OCI-LY1 (cell line): ENCODE measurements around the gene ELFN2.

Source experiments
- H2AFZ ChIP-seq: fragments of 200-600 bp; sonication (generic), shearing (Covaris generic); 2 replicates; pipeline ENCODE4 v1.6.0; 2014; ENCODE audit warnings: antibody characterized with exemption, mild to moderate bottlenecking, low read length
- H3F3A ChIP-seq: fragments of 200-600 bp; sonication (generic), shearing (Covaris generic); 2 replicates; pipeline ENCODE4 v1.6.0; 2014; ENCODE audit warnings: mild to moderate bottlenecking, antibody characterized with exemption, low read length, moderate library complexity; ENCODE audit not compliant: insufficient read depth
- H3K27ac ChIP-seq: fragments of 200-600 bp; sonication (generic); 2 replicates; pipeline ENCODE4 v1.5.1; 2014; ENCODE audit warnings: low read length, mixed run types, mild to moderate bottlenecking, low read depth; ENCODE audit not compliant: poor library complexity, severe bottlenecking
- H3K27me3 ChIP-seq: fragments of 200-600 bp; sonication (generic); 2 replicates; pipeline ENCODE4 v1.6.0; 2014; ENCODE audit warnings: antibody characterized with exemption, mild to moderate bottlenecking, low read length, moderate library complexity; ENCODE audit not compliant: insufficient read depth
- H3K36me3 ChIP-seq: fragments of 200-600 bp; sonication (generic); 2 replicates; pipeline ENCODE4 v1.6.1; 2014; ENCODE audit warnings: mild to moderate bottlenecking, antibody characterized with exemption, low read length, moderate library complexity, mixed read lengths; ENCODE audit not compliant: insufficient read depth
- H3K4me1 ChIP-seq: fragments of 200-600 bp; sonication (generic); 2 replicates; pipeline ENCODE4 v1.5.1; 2014; ENCODE audit warnings: mild to moderate bottlenecking, low read length, moderate library complexity; ENCODE audit not compliant: insufficient read depth, severe bottlenecking
- H3K4me2 ChIP-seq: fragments of 200-600 bp; sonication (generic), shearing (Covaris generic); 2 replicates; pipeline ENCODE4 v1.6.1; 2014; ENCODE audit warnings: low read length
- H3K4me3 ChIP-seq: fragments of 200-600 bp; sonication (generic); 2 replicates; pipeline ENCODE4 v1.5.1; 2014; ENCODE audit warnings: low read length, low read depth, mild to moderate bottlenecking, mixed read lengths; ENCODE audit not compliant: poor library complexity, severe bottlenecking
- H3K79me2 ChIP-seq: fragments of 200-600 bp; shearing (Covaris generic); 2 replicates; pipeline ENCODE4 v1.6.1; 2016; ENCODE audit warnings: mixed run types, low read length, mixed read lengths; ENCODE audit not compliant: insufficient read depth
- H3K9ac ChIP-seq: fragments of 200-600 bp; sonication (generic), shearing (Covaris generic); 2 replicates; pipeline ENCODE4 v1.6.1; 2014; ENCODE audit warnings: mild to moderate bottlenecking, low read length, mixed read lengths
- H3K9me2 ChIP-seq: fragments of 200-600 bp; sonication (generic), shearing (Covaris generic); 2 replicates; pipeline ENCODE4 v1.6.1; 2014; ENCODE audit warnings: low read depth, mild to moderate bottlenecking, low read length, mixed read lengths
- H3K9me3 ChIP-seq: fragments of 200-600 bp; shearing (Covaris generic); 2 replicates; pipeline ENCODE4 v1.6.1; 2014; ENCODE audit warnings: low read length, mixed read lengths
- H4K20me1 ChIP-seq: fragments of 200-600 bp; sonication (generic), shearing (Covaris generic); 2 replicates; pipeline ENCODE4 v1.6.0; 2016; ENCODE audit warnings: mild to moderate bottlenecking, low read length; ENCODE audit not compliant: insufficient read depth
- EZH2 ChIP-seq: fragments of 200-600 bp; sonication (generic), shearing (Covaris generic); IDR thresholded peaks from 2 replicates; pipeline ENCODE4 v1.8.0; 2017; ENCODE audit warnings: borderline replicate concordance, mixed run types, mild to moderate bottlenecking, antibody characterized with exemption, low read length, moderate library complexity, mixed read lengths
- TF ChIP-seq, protein P1 (sequence below): fragments of 200-600 bp; sonication (generic), shearing (Covaris generic); IDR thresholded peaks from 2 replicates; pipeline ENCODE4 v1.5.1; 2017; ENCODE audit warnings: mild to moderate bottlenecking, antibody characterized with exemption, low read length, moderate library complexity, mixed read lengths

The ELFN2 gene

DNA sequence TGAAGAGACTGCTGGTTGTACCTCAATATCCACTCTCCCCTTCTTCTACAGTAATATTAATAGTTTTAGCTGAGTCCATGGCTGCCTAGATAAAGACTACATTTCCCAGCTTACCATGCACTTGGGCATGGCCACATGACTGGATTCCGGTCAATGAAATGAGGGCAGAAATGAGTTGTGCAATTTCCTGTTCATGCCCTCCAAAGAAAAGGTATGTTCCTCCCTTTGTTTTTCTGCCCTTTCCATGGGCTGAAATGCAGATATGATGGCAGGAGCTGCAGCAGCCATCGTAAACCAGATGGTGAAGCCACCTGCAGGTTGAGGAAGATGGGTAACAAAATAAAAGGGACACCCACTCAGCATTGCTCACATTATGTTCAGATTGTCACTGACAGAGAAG is 15.3 kb upstream of the ELFN2 start:
- Histone ChIP-seq H3K9ac (no peak overlapping the region), H2AFZ (no peak overlapping the region), H4K20me1 (no peaks in the 10 kb centered on the region), H3K4me3 (no peak overlapping the region), H3F3A (no peaks in the 10 kb centered on the region), H3K9me2 (no peaks in the 10 kb centered on the region), H3K4me2 (no peak overlapping the region), H3K79me2 (no peaks in the 10 kb centered on the region), H3K9me3 (no peaks in the 10 kb centered on the region; the same call in 1 of the 2 replicates), H3K27me3 (peaks cover 24% of the 10 kb centered on the region; the same call in 1 of the 2 replicates), H3K4me1 (no peaks in the 10 kb centered on the region), H3K27ac (no peak overlapping the region), H3K36me3 (no peaks in the 10 kb centered on the region; the same call in 1 of the 2 replicates)
- TF ChIP-seq, protein P1, sequence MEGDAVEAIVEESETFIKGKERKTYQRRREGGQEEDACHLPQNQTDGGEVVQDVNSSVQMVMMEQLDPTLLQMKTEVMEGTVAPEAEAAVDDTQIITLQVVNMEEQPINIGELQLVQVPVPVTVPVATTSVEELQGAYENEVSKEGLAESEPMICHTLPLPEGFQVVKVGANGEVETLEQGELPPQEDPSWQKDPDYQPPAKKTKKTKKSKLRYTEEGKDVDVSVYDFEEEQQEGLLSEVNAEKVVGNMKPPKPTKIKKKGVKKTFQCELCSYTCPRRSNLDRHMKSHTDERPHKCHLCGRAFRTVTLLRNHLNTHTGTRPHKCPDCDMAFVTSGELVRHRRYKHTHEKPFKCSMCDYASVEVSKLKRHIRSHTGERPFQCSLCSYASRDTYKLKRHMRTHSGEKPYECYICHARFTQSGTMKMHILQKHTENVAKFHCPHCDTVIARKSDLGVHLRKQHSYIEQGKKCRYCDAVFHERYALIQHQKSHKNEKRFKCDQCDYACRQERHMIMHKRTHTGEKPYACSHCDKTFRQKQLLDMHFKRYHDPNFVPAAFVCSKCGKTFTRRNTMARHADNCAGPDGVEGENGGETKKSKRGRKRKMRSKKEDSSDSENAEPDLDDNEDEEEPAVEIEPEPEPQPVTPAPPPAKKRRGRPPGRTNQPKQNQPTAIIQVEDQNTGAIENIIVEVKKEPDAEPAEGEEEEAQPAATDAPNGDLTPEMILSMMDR = no peak
- no peak for TF ChIP-seq EZH2

DNA sequence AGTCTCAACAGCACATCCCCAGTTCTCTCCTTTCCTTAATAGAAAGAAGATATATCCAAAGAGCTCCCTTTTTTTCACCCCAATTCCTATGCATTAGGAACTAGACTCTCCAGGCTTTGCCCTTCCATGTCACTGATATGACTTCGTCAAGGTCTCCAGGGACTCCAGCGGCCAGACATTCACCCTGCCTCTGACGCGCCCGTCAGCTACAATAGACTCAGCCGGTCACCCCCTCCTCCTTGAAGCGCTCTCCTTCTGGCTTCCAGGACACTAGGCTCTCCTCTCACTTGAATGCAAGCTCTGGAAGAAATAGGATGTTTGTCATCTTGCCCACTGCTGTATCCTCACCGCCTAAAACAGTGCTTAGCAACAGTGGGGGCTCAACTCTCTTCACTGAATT is 14.9 kb upstream of the ELFN2 start:
- H3K27me3 ChIP-seq = peaks cover 24% of the 10 kb centered on the region; the same call in 1 of the 2 replicates
- no peak for TF ChIP-seq EZH2
- TF ChIP-seq, protein P1 = no peak

DNA sequence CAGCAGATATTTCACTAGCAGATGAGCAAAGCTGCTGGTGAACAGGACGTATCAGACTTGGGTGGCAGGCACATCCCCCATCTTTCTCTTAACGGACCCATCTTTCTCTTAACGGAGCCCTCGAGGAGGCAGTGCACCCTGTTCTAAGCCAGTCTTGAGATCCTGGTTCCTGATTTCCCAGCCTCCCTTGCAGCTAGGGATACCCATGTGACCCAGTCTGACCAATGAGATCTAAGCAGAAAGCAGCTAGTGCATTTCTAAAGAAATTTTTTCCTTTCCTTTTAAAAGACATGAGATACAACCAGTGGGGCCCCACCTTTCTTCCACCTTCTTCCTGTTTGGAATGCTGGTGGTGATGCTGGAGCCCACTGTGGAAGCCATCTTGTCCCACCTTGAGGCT is 13.6 kb upstream of the ELFN2 start:
- Histone ChIP-seq H2AFZ (no peak overlapping the region), H3K4me2 (no peak overlapping the region)
- TF ChIP-seq EZH2 = no peak
- TF ChIP-seq, protein P1 = no peak

More for the DNA sequence above, 14.9 kb upstream of the ELFN2 start:
- no peaks in the 10 kb centered on the region for H3K9me2 ChIP-seq
- no peak overlapping the region for H3K4me2 ChIP-seq
- no peaks in the 10 kb centered on the region for H3K4me1 ChIP-seq
- H3K9ac ChIP-seq = no peak overlapping the region
- H4K20me1 ChIP-seq = no peaks in the 10 kb centered on the region
- H3K79me2 ChIP-seq = no peaks in the 10 kb centered on the region
- H3K36me3 ChIP-seq = no peaks in the 10 kb centered on the region; the same call in 1 of the 2 replicates
- no peak overlapping the region for H2AFZ ChIP-seq
- no peaks in the 10 kb centered on the region; the same call in 1 of the 2 replicates for H3K9me3 ChIP-seq
- no peak overlapping the region for H3K27ac ChIP-seq
- no peak overlapping the region for H3K4me3 ChIP-seq
- H3F3A ChIP-seq = no peaks in the 10 kb centered on the region

More for the DNA sequence above, 13.6 kb upstream of the ELFN2 start:
- H3K79me2 ChIP-seq = no peaks in the 10 kb centered on the region
- no peaks in the 10 kb centered on the region for H3K4me1 ChIP-seq
- H3K27me3 ChIP-seq = peaks cover 21% of the 10 kb centered on the region; the same call in 1 of the 2 replicates
- H3K9me3 ChIP-seq = no peaks in the 10 kb centered on the region; the same call in 1 of the 2 replicates
- H3K4me3 ChIP-seq = no peak overlapping the region
- no peaks in the 10 kb centered on the region for H3K9me2 ChIP-seq
- no peak overlapping the region for H3K9ac ChIP-seq
- H3F3A ChIP-seq = no peaks in the 10 kb centered on the region
- no peaks in the 10 kb centered on the region; the same call in 1 of the 2 replicates for H3K36me3 ChIP-seq
- no peak overlapping the region for H3K27ac ChIP-seq
- H4K20me1 ChIP-seq = no peaks in the 10 kb centered on the region
